ENCODE results near the gene FAM20C. TPM values are rescaled to one million over a fixed set of nuclear protein-coding genes. Genes with fewer than 3 reads are reported as not detected.

FAM20C gene
- total and polyA plus RNA-seq, 10 of the 15 experiments (the other 5 are each of a cell fraction or from before 2014, with no cell fraction given) = 0.44 TPM; not detected in 9

- TF ChIP-seq ZNF384 (IDR thresholded peaks at IDR 0.05; ENCODE audit: borderline replicate concordance, low read depth, low read length) (no peak), BHLHE40 (IDR thresholded peaks at IDR 0.05; ENCODE audit: borderline replicate concordance in 1 of 2, low read depth in 2 of 2, low read length in 1 of 2) (no peak), ZNF687 (IDR thresholded peaks at IDR 0.05) (no peak), SP1 (IDR thresholded peaks at IDR 0.05; ENCODE audit: low read depth, low read length) (no peak), KLF5 (IDR thresholded peaks at IDR 0.05; ENCODE audit: partially characterized antibody) (no peak), RAD21 (IDR thresholded peaks at IDR 0.05; ENCODE audit: insufficient read depth, low read depth, low read length) (no peak), NFYB (IDR thresholded peaks at IDR 0.05; ENCODE audit: insufficient read depth, low read depth, low read length) (no peak), MXI1 (IDR thresholded peaks at IDR 0.05; ENCODE audit: low read depth, low read length) (no peak), HDAC6 (IDR thresholded peaks at IDR 0.05; ENCODE audit: unreplicated experiment) (no peak)
Observed at GRCh38 chr7:259751-260405, 67.5 kb downstream of the FAM20C start (continued).
